HG02852 (cell line): ENCODE results near the gene AK4.
"Not testable (repeated sequence)": the region's sequence is repeated elsewhere in the genome, so short reads cannot be mapped to it uniquely, and the experiment has no call there.

Experiments used
- ATAC-seq: cut with Tn5 transposase; IDR thresholded peaks from one replicate; pipeline ENCODE4 v1.9.1; 2021; ENCODE audit warnings: mild to moderate bottlenecking, moderate library complexity; ENCODE audit not compliant: unreplicated experiment

AK4 gene

GRCh38 chr1:65148178-65148547 lies at the start of gene AK4:
Gene AK4, plus strand, starts transcription at chr1:65148203. Its CDS starts 205 bp downstream, at chr1:65148408.
- ATAC-seq, result peak; percentile 14

- no peak for ATAC-seq
Measured at GRCh38 chr1:65103807-65104206, 44.2 kb upstream of the AK4 start.

GRCh38 chr1:65104854-65105534 lies 43.0 kb upstream of the AK4 start:
- ATAC-seq, result no peak

GRCh38 chr1:65105596-65105995 lies 42.4 kb upstream of the AK4 start:
- no peak for ATAC-seq

GRCh38 chr1:65108025-65108642 lies 39.9 kb upstream of the AK4 start:
- no peak for ATAC-seq

GRCh38 chr1:65109487-65109886 lies 38.5 kb upstream of the AK4 start:
- ATAC-seq, result no peak

GRCh38 chr1:65112811-65113210 lies 35.2 kb upstream of the AK4 start:
- ATAC-seq, result no peak

- ATAC-seq, result no peak
Measured at GRCh38 chr1:65113298-65113697, 34.7 kb upstream of the AK4 start.

- no peak for ATAC-seq
Measured at GRCh38 chr1:65114322-65114721, 33.7 kb upstream of the AK4 start.

- no peak for ATAC-seq
Measured at GRCh38 chr1:65119951-65120350, 28.1 kb upstream of the AK4 start.

GRCh38 chr1:65129104-65129503 lies 18.9 kb upstream of the AK4 start:
- not testable (repeated sequence) for ATAC-seq

- ATAC-seq, result no peak
Measured at GRCh38 chr1:65138524-65138923, 9.5 kb upstream of the AK4 start.

GRCh38 chr1:65139793-65140192 lies 8.2 kb upstream of the AK4 start:
- ATAC-seq, result not testable (repeated sequence)

GRCh38 chr1:65141394-65141793 lies 6.6 kb upstream of the AK4 start:
- ATAC-seq, result no peak

GRCh38 chr1:65141918-65142317 lies 6.1 kb upstream of the AK4 start:
- ATAC-seq, result no peak

GRCh38 chr1:65143112-65143658 lies 4.8 kb upstream of the AK4 start:
- not testable (repeated sequence) for ATAC-seq

- ATAC-seq, result no peak
Measured at GRCh38 chr1:65146908-65147423, 1.0 kb upstream of the AK4 start.

- ATAC-seq, result peak; percentile 64
Measured at GRCh38 chr1:65147424-65148177, 402 bp upstream of the AK4 start.

GRCh38 chr1:65148548-65149350 lies 746 bp downstream of the AK4 start:
- peak; percentile 54 for ATAC-seq

- no peak for ATAC-seq
Measured at GRCh38 chr1:65149351-65150107, 1.5 kb downstream of the AK4 start.
